HT1080 (cell line): ENCODE results near the gene GRAMD4. TPM values are rescaled to one million over a fixed set of nuclear protein-coding genes. Genes with fewer than 3 reads are reported as not detected.
"Not testable (repeated sequence)": the region's sequence is repeated elsewhere in the genome, so short reads cannot be mapped to it uniquely, and the experiment has no call there.

Source experiments
- DNase-seq: peaks from one replicate; pipeline ENCODE4 v3.0.0-alpha.2; 2015; ENCODE audit warnings: low read depth
- total RNA-seq: library from RNA; depleted of rRNA; stranded (reverse); fragments of >200 nt; shearing (Covaris generic); gene quantifications from 2 replicates; pipeline ENCODE4 v1.2.3, GENCODE V29; 2014

The GRAMD4 gene
- total RNA-seq, 1 experiment from 2014 or later = 13.3 TPM

DNA sequence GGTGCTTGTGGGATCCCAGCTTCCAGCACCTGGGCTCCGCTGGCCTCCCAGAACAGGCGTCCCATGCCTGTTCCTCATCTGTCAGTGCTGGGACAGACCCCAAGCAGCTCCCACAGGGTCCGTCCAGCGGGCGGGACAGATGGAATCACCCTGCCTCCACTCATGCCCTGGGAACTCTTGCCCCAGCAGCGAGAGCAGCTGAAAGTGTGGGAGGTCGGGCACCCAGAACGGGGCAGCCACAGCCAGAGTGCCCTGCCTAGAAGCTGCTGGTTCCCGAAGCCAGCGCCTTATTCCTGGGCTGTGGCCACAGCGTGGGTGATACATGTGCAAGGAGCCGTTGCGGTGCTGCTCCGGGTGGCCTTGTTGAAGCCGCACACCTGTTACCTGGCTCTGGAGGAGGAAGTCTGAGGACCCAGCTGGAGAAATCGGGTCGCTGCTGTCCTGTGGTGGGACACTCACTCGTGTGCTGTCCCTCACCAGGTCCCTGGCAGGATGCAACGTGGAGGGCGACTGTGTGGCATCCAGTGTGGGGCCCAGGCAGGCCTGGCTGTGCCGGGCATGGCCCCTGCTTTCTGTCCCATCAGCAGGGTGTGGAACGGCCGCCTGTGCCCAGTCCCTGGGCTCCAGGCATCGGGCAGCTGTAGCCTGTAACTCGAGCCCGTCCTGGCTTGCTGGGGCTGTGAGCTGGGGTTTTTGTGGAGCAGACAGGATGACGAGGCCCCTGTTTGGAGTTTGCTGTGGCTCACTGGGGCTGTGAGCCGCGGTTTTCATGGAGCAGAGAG, 16.2 kb downstream of the GRAMD4 start:
- no peak for DNase-seq

DNA sequence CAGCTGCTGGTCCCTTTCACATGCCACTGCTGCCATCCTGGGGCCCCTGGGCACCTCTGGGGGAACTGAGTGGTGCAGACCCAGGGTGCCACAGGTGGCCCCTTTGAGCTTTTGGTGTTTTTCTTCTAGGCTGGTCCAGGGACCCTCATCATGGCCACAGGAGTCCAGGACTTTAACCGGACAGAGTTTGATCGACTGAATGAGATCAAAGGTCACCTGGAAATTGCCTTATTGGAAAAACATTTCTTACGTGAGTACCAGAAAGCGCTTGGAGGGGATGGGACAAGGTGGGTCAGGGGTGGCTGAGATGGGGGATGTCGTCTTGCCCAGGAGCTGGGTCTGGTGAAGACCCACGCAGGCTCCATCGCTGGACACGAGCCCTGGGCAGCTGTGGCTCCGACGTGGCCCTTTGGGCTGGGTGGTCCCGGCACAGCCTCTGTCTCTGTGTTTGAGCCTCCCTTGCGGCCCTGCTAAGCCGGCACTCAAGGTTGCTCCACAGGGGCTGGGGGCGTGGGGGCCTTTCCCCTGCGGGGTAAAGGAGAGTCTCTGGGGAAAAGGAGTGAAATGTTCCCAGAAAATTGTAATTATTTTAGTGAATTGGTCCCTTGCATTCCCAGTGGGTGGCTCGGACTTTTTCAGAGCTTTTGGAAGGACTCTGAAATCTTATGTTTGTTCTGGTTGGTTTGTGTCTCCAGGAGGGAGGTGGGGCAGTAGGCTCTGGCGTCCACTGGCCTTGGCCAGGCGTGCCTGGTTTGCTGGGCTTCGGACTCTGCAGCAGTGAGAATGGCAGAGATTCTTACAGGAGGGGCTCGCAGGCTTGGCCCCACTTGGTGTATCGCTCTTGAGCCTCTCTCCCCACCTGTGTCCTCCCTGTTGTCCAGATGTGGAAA, 17.8 kb downstream of the GRAMD4 start:
- no peak for DNase-seq

- no peak for DNase-seq
These were observed 18.6 kb downstream of the GRAMD4 start for GRCh38 chr22:46638601-46639431.

- no peak for DNase-seq
These were observed 19.7 kb downstream of the GRAMD4 start for GRCh38 chr22:46639843-46640242.

DNA sequence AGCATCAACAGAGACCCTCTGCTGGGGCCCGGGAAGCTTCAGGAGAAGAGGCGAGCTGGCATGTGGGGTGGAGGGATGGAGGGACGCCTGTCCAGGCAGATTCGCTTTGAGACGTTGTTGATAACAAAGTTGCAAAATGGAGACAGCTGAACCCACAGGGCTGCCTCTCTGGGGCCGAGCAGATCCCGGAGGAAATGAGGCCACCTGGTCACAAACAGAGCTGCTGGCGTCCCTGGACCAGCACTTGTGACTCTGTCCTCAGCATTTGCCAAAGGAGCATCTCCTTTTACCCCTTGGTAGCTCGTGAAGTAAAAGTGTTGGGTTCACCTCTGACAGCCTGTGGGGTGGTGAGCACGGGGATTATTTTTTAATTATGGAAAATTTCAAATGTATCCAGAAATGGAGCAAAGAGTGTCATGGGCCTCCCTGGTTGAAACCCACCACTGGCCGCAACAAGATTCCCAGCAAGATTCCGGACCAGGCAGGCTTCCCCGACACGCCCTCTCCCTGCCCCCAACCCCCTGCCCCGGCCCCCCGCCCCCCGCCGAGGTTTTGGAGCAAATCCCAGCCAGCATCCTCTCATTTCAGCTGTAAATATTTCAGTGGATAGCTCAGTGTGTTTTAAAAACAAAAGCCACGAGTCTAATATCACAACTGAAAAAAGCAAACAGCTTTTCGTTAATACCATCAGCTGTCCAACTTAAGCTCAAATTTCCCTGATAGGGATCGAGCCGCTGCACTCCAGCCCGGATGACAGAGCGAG, 20.3 kb downstream of the GRAMD4 start:
- no peak for DNase-seq

- no peak for DNase-seq
These were observed 21.7 kb downstream of the GRAMD4 start for GRCh38 chr22:46641811-46642266.

DNA sequence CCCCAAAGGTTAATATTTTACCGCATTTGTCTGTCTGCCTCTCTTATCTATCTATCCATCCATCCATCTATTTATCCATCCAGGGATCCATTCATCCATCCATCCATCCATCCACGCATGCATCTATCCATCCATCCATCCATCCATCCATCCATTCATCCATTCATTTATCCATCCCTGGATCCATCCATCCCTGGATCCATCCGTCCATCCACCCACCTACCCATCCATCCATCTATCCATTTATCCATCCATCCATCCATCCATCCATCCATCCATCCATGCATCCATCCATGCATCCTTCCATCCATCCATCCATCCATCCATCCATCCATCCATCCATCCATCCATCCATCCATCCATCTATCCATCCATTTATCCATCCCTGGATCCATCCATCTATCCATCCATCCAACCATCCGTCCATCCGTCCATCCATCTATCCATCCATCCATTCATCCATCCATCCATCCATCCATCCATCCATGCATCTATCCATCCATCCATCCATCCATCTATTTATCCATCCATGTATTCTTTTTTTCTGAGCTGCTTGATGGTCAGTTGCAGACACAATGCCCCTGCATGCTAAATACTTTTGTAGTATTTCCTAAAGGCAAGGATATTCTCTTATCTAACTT, 22.8 kb downstream of the GRAMD4 start:
- DNase-seq = not testable (repeated sequence)

DNA sequence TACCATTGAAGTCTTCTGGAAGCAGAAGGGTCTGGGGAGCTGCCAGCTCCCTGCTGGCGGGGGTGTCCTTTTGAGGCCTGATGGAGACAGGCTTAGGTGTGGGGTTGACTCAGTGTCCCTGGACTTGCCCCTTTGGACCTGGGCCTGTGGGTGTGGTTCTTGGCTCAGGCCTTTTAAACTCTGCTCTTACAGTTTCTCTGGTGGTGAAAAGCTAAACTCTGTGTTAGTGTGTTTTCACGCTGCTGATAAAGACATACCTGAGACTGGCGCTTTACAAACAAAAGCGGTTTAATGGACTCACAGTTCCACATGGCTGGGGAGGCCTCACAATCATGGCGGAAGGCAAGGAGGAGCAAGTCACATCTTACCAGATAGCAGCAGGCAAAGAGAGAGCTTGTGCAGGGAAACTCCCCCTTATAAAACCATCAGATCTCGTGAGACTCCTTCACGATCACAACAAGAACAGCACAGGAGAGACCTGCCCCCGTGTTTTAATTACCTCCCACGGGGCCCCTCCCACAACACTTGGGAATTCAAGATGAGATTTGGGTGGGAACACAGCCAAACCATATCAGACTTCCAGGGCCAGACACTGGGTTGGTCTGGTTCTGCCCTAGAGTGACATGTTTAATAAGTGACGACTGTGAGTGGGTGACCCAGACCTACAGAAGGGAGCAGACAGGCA, 26.5 kb downstream of the GRAMD4 start:
- no peak for DNase-seq

GRCh38 chr22:46648225-46648820, 28.1 kb downstream of the GRAMD4 start:
- DNase-seq = not testable (repeated sequence)

DNA sequence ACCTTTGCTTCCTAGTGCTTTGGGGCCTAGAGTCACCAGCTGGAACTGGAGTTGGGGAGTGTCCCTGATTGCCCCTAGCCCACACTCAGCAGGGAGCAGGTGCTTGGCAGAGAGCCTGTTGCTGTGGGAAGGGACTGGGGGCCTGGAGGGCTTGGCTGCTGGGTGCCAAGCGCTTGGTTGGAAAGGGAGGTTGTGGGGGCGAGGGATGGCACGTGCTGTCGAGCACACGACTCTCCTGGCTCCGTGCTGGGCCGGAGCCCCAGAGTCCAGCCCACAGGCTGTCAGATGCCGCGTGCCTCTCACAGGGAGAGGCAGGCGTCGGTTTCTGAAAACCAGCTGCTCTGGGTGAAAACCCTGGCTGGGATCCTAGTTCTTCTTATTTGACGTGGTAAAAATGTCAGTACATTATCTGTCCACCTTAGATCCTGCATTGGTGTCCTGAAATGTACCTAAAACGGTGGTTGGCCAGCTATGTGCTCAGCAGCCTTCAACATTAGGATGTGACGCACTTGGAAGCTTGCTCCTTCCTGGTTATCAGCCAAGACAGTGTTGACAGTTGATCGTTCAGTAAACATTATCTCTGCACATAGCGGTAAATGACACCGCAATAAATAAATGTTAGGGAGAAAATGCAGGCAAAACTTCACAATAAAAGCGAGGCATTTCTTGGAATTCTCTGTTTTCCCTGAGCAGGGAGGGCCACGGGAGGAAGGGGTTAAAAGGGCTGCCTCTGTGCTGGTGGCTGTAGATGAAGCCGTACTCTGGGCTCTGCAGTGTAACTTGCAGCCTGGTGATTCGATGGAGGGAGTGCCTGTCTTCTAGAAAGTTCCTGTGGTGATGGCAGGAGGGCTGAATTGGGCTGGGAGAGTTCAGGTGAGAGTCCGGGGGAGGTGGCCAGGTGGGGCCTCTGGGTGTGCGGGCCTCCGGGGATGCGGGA, 29.2 kb downstream of the GRAMD4 start:
- DNase-seq = no peak

GRCh38 chr22:46650078-46650810, 30.1 kb downstream of the GRAMD4 start:
- no peak for DNase-seq

- DNase-seq = no peak
These were observed 31.1 kb downstream of the GRAMD4 start for GRCh38 chr22:46651316-46651715.

DNA sequence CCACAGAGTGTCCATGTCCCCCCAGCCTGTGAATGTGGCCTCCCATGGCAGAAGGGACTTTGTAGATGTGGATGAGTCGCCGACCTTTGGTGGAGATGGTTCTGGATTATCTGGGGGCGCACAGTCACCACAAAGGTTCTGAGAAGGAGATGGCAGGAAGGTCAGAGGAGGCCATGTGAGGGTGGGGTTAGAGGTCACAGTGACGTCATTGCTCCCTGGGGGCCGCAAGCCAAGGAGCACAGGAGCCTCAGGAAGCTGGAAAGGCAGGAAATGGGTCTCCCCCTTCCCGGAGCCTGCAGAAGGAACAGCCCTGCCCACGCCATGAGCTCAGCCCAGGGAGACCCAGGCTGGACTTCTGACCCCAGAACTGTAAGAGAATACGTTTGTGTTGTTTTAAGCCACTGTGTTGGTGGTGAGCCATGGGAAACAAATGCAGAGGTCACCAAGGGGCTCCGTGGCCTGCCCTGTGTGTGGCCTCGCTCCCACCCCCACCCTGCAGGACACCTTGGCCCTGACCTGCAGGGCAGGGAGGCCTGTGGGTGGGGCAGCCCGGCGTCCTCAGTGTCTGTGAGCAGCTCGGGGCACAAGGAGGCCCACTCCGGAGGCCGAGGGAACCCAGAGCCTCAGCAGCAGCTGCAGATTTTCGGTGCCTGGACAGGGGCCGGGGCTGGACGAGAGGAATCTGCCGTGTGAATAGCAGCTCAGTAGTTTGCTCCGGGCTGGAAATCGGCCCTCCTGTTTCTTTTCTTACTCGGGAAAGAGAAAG, 32.1 kb downstream of the GRAMD4 start:
- no peak for DNase-seq

GRCh38 chr22:46652847-46653331, 32.7 kb downstream of the GRAMD4 start:
- DNase-seq = no peak

- no peak for DNase-seq
These were observed 33.4 kb downstream of the GRAMD4 start for GRCh38 chr22:46653596-46653995.

- DNase-seq = no peak
These were observed 34.2 kb downstream of the GRAMD4 start for GRCh38 chr22:46654426-46654825.
